Right atrium auricular region (tissue), 2 donors: Measurements from ENCODE around the gene FAM107B. TPM values are rescaled to one million over a fixed set of nuclear protein-coding genes. Genes with fewer than 3 reads are reported as not detected.

Experiments used
- DNase-seq: peaks from one replicate; pipeline ENCODE4 v3.0.0-alpha.2; 2019; ENCODE audit warnings: low spot score
- H3K27ac ChIP-seq, 2 donors: fragments of 200-600 bp; sonication (generic); 1 replicate in 1 of 2; 2 replicates in 1 of 2; pipeline ENCODE4 v1.5.1; 2016 to 2019
- H3K27me3 ChIP-seq, 2 donors: fragments of 200-600 bp; sonication (generic); one replicate each; pipeline versions ENCODE4 v1.5.1 to v1.6.0; 2017 to 2019
- H3K36me3 ChIP-seq: fragments of 200-600 bp; sonication (generic); one replicate; pipeline ENCODE4 v1.5.1; 2016
- H3K4me1 ChIP-seq, 2 donors: fragments of 200-600 bp; sonication (generic); one replicate each; pipeline versions ENCODE4 v1.5.1 to v1.6.0; 2017 to 2019
- H3K4me3 ChIP-seq, 2 donors: fragments of 200-600 bp; sonication (generic); 1 replicate in 1 of 2; 2 replicates in 1 of 2; pipeline ENCODE4 v1.5.1; 2017 to 2019; ENCODE audit warnings: mild to moderate bottlenecking in 1 of 2, moderate library complexity in 1 of 2
- H3K9me3 ChIP-seq, 2 donors: fragments of 200-600 bp; sonication (generic); one replicate each; pipeline ENCODE4 v1.5.1; 2019
- total RNA-seq, 2 donors: library from RNA; depleted of rRNA; stranded (reverse); fragments of >200 nt; gene quantifications; one replicate each; pipeline ENCODE4 v1.1.0, GENCODE V29; 2016
- TF ChIP-seq, protein P1 (sequence below), 2 donors: fragments of 200-600 bp; sonication (generic); IDR thresholded peaks; one replicate each; pipeline ENCODE4 v1.5.1; 2019; ENCODE audit warnings: antibody characterized with exemption in 2 of 2

Gene FAM107B
- total RNA-seq, 2 donors from 2014 or later, result 10.6 to 14.1 TPM

DNA sequence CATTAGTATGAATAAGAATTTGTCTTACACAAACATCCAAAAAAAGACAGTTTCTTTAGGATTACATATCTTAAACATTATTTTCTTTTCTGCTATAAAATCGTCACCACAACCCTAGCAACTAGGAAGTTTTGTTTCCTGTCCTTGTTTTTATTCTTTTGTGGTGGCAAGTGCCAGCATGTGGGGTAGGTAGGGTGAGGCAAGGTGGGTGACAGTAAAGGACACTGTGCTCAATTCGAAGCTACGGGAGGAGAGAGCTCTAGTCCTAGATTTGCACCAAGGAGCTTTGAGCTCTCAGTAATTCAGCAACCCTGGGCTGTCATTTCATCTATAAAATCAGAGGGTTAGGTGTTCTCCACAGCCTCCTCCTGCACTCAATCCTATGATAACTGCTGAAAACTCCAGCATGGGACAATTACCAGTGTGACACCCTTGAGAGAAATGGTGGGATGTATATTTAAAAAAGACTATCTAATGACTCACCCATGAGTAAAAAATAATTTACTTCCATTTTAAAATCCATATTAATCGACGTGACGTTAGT is 187.1 kb downstream of the FAM107B start:
- H3K4me1 ChIP-seq, result peaks cover 0 to 11% of the 10 kb centered on the region in 2 donors
- H3K27ac ChIP-seq, result no peak overlapping the region
- no peak overlapping the region for H3K4me3 ChIP-seq
- TF ChIP-seq, protein P1, sequence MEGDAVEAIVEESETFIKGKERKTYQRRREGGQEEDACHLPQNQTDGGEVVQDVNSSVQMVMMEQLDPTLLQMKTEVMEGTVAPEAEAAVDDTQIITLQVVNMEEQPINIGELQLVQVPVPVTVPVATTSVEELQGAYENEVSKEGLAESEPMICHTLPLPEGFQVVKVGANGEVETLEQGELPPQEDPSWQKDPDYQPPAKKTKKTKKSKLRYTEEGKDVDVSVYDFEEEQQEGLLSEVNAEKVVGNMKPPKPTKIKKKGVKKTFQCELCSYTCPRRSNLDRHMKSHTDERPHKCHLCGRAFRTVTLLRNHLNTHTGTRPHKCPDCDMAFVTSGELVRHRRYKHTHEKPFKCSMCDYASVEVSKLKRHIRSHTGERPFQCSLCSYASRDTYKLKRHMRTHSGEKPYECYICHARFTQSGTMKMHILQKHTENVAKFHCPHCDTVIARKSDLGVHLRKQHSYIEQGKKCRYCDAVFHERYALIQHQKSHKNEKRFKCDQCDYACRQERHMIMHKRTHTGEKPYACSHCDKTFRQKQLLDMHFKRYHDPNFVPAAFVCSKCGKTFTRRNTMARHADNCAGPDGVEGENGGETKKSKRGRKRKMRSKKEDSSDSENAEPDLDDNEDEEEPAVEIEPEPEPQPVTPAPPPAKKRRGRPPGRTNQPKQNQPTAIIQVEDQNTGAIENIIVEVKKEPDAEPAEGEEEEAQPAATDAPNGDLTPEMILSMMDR (IDR thresholded peaks at IDR 0.05), result no peak
- H3K9me3 ChIP-seq, result no peaks in the 10 kb centered on the region
- DNase-seq, result no peak
- H3K27me3 ChIP-seq, result no peaks in the 10 kb centered on the region
- no peaks in the 10 kb centered on the region for H3K36me3 ChIP-seq

DNA sequence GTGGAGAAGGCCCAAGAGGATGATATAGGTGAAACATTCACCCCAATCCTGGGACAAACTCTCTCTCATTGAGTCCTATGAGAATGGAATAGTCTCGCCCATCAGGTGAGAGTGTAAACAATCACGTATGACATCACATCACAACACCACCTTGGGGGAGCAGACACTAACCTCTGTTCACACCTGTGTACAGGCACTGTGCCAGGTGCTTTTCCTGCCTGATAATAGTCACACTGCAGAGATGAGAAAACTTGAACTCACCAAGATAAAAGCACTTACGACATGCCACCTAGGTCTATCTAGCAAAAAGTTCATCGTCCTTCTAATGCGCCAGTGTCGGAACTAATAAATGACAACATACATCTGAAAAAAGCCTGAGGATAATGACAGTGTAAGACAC is 187.8 kb downstream of the FAM107B start:
- Histone ChIP-seq H3K27ac (no peak overlapping the region), H3K36me3 (no peaks in the 10 kb centered on the region), H3K9me3 (no peaks in the 10 kb centered on the region), H3K4me1 (peaks cover 0 to 11% of the 10 kb centered on the region in 2 donors), H3K27me3 (no peaks in the 10 kb centered on the region), H3K4me3 (no peak overlapping the region)
- DNase-seq, result no peak
- TF ChIP-seq, protein P1 (IDR thresholded peaks at IDR 0.05), result no peak

DNA sequence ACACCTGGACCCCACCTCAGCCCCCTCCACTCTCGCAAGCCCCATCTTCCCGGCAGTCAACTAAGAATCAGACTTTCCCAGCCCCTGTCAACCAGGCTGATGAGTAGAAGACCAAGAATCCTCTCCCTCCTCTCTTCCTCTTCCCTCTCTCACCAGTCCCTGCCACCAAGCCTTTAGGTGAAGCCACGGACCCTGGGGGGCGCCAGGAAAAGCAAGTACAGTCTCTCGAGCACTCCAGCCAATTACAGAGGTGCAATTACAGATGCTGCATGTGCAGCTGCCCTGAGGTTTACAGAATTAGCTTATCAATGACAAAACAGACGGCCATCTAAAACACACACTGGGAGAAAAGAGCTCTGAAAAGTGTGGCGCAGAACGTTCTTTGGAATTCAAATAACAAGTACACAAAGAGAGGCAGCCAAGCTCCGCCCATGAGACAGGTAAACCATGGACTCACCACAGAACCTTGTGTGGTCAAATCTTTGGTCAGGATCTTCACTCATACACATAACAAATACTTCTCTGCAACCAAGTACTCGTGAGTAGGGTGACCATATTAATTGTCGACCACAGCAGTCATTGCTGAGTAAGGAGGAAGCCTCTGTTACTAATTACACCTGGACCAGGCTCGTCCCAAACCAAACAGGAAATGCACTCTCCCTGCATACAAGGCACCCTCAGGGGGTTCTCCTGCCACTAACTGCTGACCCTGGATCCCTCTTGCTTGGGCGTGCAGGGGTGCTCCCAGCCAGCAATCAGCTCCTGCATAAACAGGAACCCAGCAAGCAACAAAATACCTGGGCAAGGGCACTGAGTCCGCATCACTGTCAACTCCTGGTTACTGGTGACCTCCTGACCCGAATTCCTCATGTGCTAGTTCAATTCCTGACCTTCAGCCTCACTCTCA is 189.2 kb downstream of the FAM107B start:
- H3K27ac ChIP-seq, result no peak overlapping the region
- no peak for DNase-seq
- no peaks in the 10 kb centered on the region for H3K36me3 ChIP-seq
- H3K4me3 ChIP-seq, result no peak overlapping the region
- no peaks in the 10 kb centered on the region for H3K9me3 ChIP-seq
- H3K27me3 ChIP-seq, result no peaks in the 10 kb centered on the region
- peaks cover 0 to 11% of the 10 kb centered on the region in 2 donors for H3K4me1 ChIP-seq
- TF ChIP-seq, protein P1 (IDR thresholded peaks at IDR 0.05), result no peak

DNA sequence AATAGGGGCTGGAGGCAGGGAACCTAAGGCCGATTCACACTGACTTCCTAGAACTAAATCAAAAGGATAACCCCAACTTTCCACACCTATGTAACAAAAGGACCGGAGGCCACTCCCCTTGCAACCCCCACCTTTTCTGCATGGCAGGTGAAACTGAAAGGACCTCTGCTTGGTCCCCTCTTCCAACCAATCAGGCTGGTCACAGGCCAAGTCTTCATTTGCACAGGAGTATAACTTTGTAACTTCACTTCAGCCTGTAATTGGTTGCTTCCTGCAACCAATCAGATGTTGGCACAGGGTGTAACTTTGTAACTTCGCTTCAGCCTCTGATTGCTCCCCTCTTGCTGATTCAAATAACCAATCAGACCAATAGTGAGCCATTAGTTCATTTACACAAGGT is 190.0 kb downstream of the FAM107B start:
- Histone ChIP-seq H3K27me3 (no peaks in the 10 kb centered on the region), H3K4me3 (no peak overlapping the region), H3K4me1 (peaks cover 0 to 11% of the 10 kb centered on the region in 2 donors), H3K9me3 (no peaks in the 10 kb centered on the region), H3K36me3 (no peaks in the 10 kb centered on the region), H3K27ac (no peak overlapping the region)
- DNase-seq, result no peak
- TF ChIP-seq, protein P1 (IDR thresholded peaks at IDR 0.05), result no peak

DNA sequence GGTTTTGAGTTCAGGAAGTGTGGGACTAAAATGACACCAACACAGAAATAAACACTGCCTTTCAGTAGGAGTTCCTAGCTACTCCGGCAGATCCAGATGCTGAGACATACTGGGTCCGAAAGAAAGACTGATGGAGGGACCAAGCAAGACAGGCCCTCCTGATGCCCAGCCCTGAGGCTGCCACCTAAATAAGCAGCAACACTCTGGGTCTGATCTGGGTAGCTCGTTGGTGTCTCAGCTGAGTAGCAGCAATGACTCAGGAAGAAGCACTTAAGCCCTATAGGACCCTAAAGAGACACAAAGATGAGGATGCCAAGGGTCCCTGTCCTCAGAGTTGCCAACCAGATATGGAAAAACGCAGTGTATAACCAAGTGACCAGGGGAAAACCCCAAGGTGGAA is 190.7 kb downstream of the FAM107B start:
- DNase-seq, result no peak
- Histone ChIP-seq H3K27ac (no peak overlapping the region), H3K4me3 (no peak overlapping the region), H3K27me3 (no peaks in the 10 kb centered on the region), H3K9me3 (no peaks in the 10 kb centered on the region), H3K36me3 (no peaks in the 10 kb centered on the region), H3K4me1 (peaks cover 0 to 11% of the 10 kb centered on the region in 2 donors)
- TF ChIP-seq, protein P1 (IDR thresholded peaks at IDR 0.05), result no peak
